ENCODE results near the gene THG1L. TPM values are rescaled to one million over a fixed set of nuclear protein-coding genes. Genes with fewer than 3 reads are reported as not detected.

The THG1L gene
- total RNA-seq, 5 donors from 2014 or later (not counting 1 experiment from before 2014, with no cell fraction given), result 8.9 to 10.9 (median 9.4) TPM

DNA sequence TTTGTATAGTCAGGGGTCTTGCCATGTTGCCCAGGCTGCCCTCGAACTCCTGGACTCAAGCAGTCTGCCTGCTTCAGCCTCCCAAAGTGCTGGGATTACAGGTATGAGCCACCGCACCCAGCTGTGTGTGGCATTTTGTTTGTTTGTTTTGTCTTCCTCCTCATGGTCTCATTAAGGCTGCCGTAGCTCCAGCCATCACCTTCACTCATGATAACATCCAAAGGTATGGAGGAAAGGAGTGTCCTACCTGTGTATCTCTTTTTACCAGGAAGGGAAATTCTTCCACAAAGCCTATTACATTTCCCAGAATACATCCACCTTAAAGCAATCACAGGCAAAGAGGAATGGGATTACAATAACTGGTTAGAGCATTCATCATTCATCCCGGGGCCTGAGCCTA lies 39.4 kb downstream of the THG1L start:
- no peaks in the 10 kb centered on the region for H3K4me1 ChIP-seq (ENCODE audit: control insufficient read depth in 1 of 2, extremely low read depth in 1 of 2, insufficient read depth in 2 of 2, low read length in 2 of 2)
- no peak for ATAC-seq (replicated peaks in 1 of 4)
- Mint-ChIP-seq H3K4me3 (no peak overlapping the region), H3K27me3 (peaks cover 0 to 3% of the 10 kb centered on the region in 2 donors), H3K9me3 (peaks cover 0 to 3% (median 1%) of the 10 kb centered on the region in 3 donors), H3K4me1 (peaks cover 0 to 2% (median 0%) of the 10 kb centered on the region in 3 donors), H3K27ac (no peak overlapping the region), H3K36me3 (no peaks in the 10 kb centered on the region)
- peaks cover 0 to 9% of the 10 kb centered on the region in 2 experiments for H3K27me3 ChIP-seq (replicated peaks in 1 of 2; ENCODE audit: control insufficient read depth in 2 of 2, extremely low read depth in 1 of 2, insufficient read depth in 2 of 2, low read length in 1 of 2)
- H3K4me3 ChIP-seq (ENCODE audit: control insufficient read depth in 1 of 2, extremely low read depth in 1 of 2, low read length in 1 of 2), result no peak overlapping the region
- no peak overlapping the region for H3K27ac ChIP-seq (ENCODE audit: low read length)
- CTCF ChIA-PET, result no interaction called here
- no peaks in the 10 kb centered on the region for H3K9me3 ChIP-seq
- no peak for DNase-seq
- no peaks in the 10 kb centered on the region for H3K36me3 ChIP-seq (ENCODE audit: control insufficient read depth in 2 of 2, extremely low read depth in 1 of 2, insufficient read depth in 1 of 2, low read length in 1 of 2)
- WGBS (ENCODE audit: insufficient coverage), result no CpG with 5 or more reads among the region's 4 CpGs
- POLR2A ChIA-PET, result no interaction called here

DNA sequence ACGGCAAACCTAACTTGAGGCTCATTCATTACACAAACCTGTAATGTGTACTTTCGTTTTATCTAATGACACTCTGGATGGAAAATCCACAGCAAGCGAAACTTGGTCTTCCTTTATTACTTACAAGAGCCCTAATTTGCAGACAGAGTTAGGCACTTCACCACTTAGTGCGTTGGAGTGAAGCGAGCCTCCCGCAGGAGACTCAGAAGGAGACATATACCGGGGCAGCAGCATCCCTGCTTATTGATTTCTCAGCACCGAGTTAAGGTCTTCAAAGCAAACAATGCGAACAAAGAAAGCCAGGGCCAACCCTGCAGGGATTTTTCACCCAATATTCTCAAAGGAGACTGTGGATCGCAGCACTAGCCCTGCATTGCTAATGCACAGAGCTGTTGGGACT lies 40.9 kb downstream of the THG1L start:
- ChIA-PET POLR2A (no interaction called here), CTCF (interaction anchor here in 1 of 2 donors (0.6 kb wide), 1 partner anchor 10 kb away, joined by 3 read pairs; no protein-coding TSS in a partner anchor)
- no peaks in the 10 kb centered on the region for H3K36me3 ChIP-seq (ENCODE audit: control insufficient read depth in 2 of 2, extremely low read depth in 1 of 2, insufficient read depth in 1 of 2, low read length in 1 of 2)
- Mint-ChIP-seq H3K27ac (no peak overlapping the region), H3K36me3 (no peaks in the 10 kb centered on the region), H3K9me3 (peaks cover 0 to 3% (median 1%) of the 10 kb centered on the region in 3 donors), H3K27me3 (peaks cover 0 to 3% of the 10 kb centered on the region in 2 donors), H3K4me1 (peaks cover 0 to 2% (median 0%) of the 10 kb centered on the region in 3 donors), H3K4me3 (no peak overlapping the region)
- H3K9me3 ChIP-seq, result no peaks in the 10 kb centered on the region
- H3K4me1 ChIP-seq (ENCODE audit: control insufficient read depth in 1 of 2, extremely low read depth in 1 of 2, insufficient read depth in 2 of 2, low read length in 2 of 2), result no peaks in the 10 kb centered on the region
- no peak overlapping the region for H3K27ac ChIP-seq (ENCODE audit: low read length)
- H3K27me3 ChIP-seq (replicated peaks in 1 of 2; ENCODE audit: control insufficient read depth in 2 of 2, extremely low read depth in 1 of 2, insufficient read depth in 2 of 2, low read length in 1 of 2), result peaks cover 0 to 9% of the 10 kb centered on the region in 2 experiments
- ATAC-seq (replicated peaks in 1 of 4) (no peak), DNase-seq (no peak)
- no peak overlapping the region for H3K4me3 ChIP-seq (ENCODE audit: control insufficient read depth in 1 of 2, extremely low read depth in 1 of 2, low read length in 1 of 2)
- WGBS (ENCODE audit: insufficient coverage), result 53% methylated on average over 9 of the region's 10 CpGs

DNA sequence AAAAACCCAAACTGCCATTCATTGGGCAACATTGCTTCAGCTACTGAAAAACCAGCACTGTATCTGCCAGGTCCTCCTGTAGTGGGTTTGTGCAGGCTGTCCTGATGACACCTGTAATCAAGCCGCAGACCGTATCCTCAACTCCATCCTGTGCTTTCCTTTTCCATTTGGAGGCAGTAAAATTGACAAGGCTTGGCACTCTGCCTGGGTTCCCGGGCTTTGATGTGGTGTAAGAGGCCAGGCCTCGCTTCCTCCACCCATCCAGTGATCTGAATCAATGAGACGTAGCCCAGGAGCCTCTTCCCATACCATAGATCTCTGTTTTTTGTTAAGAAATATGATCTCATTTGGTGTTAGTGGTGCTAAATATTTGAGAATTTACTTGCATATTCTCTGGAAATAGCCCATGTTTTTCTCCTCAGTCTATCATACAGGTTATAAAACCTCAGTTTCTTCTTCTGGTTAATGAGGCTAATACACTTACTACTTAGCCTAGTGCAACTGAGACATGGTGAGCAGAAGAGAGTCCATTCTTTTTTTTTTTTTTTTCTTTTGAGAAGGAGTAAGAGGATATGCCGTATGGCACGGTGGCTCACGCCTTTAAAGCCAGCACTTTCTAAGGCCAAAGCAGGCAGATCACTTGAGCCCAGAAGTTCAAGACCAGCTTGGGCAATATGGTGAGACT lies 47.0 kb downstream of the THG1L start:
- H3K27ac ChIP-seq (ENCODE audit: low read length), result no peak overlapping the region
- Mint-ChIP-seq H3K27ac (no peak overlapping the region), H3K4me3 (no peak overlapping the region), H3K36me3 (peaks cover 5% of the 10 kb centered on the region), H3K9me3 (no peaks in the 10 kb centered on the region), H3K4me1 (peaks cover 0 to 5% (median 3%) of the 10 kb centered on the region in 3 donors), H3K27me3 (peaks cover 0 to 1% of the 10 kb centered on the region in 2 donors)
- ChIA-PET POLR2A (no interaction called here), CTCF (no interaction called here)
- ATAC-seq (replicated peaks in 1 of 4), result no peak
- H3K27me3 ChIP-seq (replicated peaks in 1 of 2; ENCODE audit: control insufficient read depth in 2 of 2, extremely low read depth in 1 of 2, insufficient read depth in 2 of 2, low read length in 1 of 2), result no peaks in the 10 kb centered on the region
- H3K4me1 ChIP-seq (ENCODE audit: control insufficient read depth in 1 of 2, extremely low read depth in 1 of 2, insufficient read depth in 2 of 2, low read length in 2 of 2), result no peaks in the 10 kb centered on the region
- WGBS (ENCODE audit: insufficient coverage), result 80% methylated on average over 1 of the region's 8 CpGs
- H3K36me3 ChIP-seq (ENCODE audit: control insufficient read depth in 2 of 2, extremely low read depth in 1 of 2, insufficient read depth in 1 of 2, low read length in 1 of 2), result no peaks in the 10 kb centered on the region
- DNase-seq, result no peak
- H3K4me3 ChIP-seq (ENCODE audit: control insufficient read depth in 1 of 2, extremely low read depth in 1 of 2, low read length in 1 of 2), result no peak overlapping the region
- H3K9me3 ChIP-seq, result no peaks in the 10 kb centered on the region

DNA sequence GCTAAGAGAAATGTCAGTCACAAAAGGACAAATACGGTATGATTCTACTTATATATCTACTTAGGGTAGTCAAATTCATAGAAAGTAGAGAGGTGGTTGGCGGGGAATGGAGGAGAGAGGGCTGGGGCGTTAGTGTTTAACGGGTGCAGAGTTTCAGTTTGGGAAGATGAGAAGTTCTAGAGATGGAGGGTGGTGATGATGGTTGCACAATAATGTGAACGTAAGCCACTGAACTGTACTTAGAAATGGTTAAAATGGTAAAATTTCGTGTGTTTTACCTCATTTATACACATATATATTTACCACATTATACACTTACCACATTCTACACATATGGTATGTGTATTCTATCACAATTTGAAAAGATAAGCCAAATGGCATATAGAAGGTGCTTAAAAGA lies 48.0 kb downstream of the THG1L start:
- POLR2A ChIA-PET, result no interaction called here
- 93% methylated on average over 2 of the region's 6 CpGs for WGBS (ENCODE audit: insufficient coverage)
- no peak for DNase-seq
- H3K4me3 ChIP-seq (ENCODE audit: control insufficient read depth in 1 of 2, extremely low read depth in 1 of 2, low read length in 1 of 2), result no peak overlapping the region
- ATAC-seq (replicated peaks in 1 of 4), result no peak
- Mint-ChIP-seq H3K4me3 (no peak overlapping the region), H3K4me1 (peaks cover 0 to 5% (median 3%) of the 10 kb centered on the region in 3 donors), H3K27me3 (no peaks in the 10 kb centered on the region), H3K36me3 (peaks cover 5% of the 10 kb centered on the region), H3K9me3 (no peaks in the 10 kb centered on the region), H3K27ac (no peak overlapping the region)
- H3K9me3 ChIP-seq, result no peaks in the 10 kb centered on the region
- H3K36me3 ChIP-seq (ENCODE audit: control insufficient read depth in 2 of 2, extremely low read depth in 1 of 2, insufficient read depth in 1 of 2, low read length in 1 of 2), result no peaks in the 10 kb centered on the region
- H3K27ac ChIP-seq (ENCODE audit: low read length), result no peak overlapping the region
- H3K4me1 ChIP-seq (ENCODE audit: control insufficient read depth in 1 of 2, extremely low read depth in 1 of 2, insufficient read depth in 2 of 2, low read length in 2 of 2), result no peaks in the 10 kb centered on the region
- CTCF ChIA-PET, result no interaction called here
- no peaks in the 10 kb centered on the region for H3K27me3 ChIP-seq (replicated peaks in 1 of 2; ENCODE audit: control insufficient read depth in 2 of 2, extremely low read depth in 1 of 2, insufficient read depth in 2 of 2, low read length in 1 of 2)

DNA sequence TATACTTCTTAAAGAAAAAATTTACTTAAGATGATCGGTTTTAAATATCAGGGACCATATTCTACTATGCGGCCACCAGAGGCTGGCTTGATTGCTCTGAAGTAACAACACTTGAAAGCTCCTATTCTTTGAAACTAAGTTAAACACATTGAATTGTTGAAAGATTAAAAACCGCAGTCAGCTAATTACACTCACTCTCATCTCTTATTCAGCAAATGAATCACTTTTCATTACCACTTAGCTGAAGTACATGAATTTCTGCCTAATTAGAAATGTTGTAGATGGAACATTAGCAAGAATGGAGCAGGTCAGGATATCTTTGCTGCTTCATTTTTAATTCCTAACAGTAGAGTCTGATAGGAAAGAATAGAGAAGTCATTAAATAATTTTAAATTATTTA lies 54.6 kb downstream of the THG1L start:
- H3K4me3 Mint-ChIP-seq, result no peak overlapping the region
- WGBS (ENCODE audit: insufficient coverage), result no CpG with 5 or more reads among the region's 3 CpGs
- no peak overlapping the region for H3K4me3 ChIP-seq (ENCODE audit: control insufficient read depth in 1 of 2, extremely low read depth in 1 of 2, low read length in 1 of 2)
- no peak overlapping the region for H3K27ac ChIP-seq (ENCODE audit: low read length)
- H3K4me1 Mint-ChIP-seq, result no peaks in the 10 kb centered on the region
- DNase-seq (no peak), ATAC-seq (replicated peaks in 1 of 4) (no peak)
- POLR2A ChIA-PET, result interaction anchor here in 1 of 2 donors (0.5 kb wide), 1 partner anchor 630 kb away, joined by 3 read pairs; no protein-coding TSS in a partner anchor
- H3K9me3 ChIP-seq, result no peaks in the 10 kb centered on the region
- no peak overlapping the region for H3K27ac Mint-ChIP-seq
- CTCF ChIA-PET, result interaction anchor here in 1 of 2 donors (0.6 kb wide), 1 partner anchor 913 kb away, joined by 3 read pairs; no protein-coding TSS in a partner anchor
- peaks cover under 1 to 27% of the 10 kb centered on the region in 2 donors for H3K36me3 ChIP-seq (ENCODE audit: control insufficient read depth in 2 of 2, extremely low read depth in 1 of 2, insufficient read depth in 1 of 2, low read length in 1 of 2)
- no peaks in the 10 kb centered on the region for H3K4me1 ChIP-seq (ENCODE audit: control insufficient read depth in 1 of 2, extremely low read depth in 1 of 2, insufficient read depth in 2 of 2, low read length in 2 of 2)
- peaks cover 32% of the 10 kb centered on the region for H3K36me3 Mint-ChIP-seq
- H3K27me3 Mint-ChIP-seq, result no peaks in the 10 kb centered on the region
- no peaks in the 10 kb centered on the region for H3K9me3 Mint-ChIP-seq
- no peaks in the 10 kb centered on the region for H3K27me3 ChIP-seq (replicated peaks in 1 of 2; ENCODE audit: control insufficient read depth in 2 of 2, extremely low read depth in 1 of 2, insufficient read depth in 2 of 2, low read length in 1 of 2)

Other genes starting within 250 kb of the THG1L start
- gene ADAM19, start 155.6 kb upstream of the THG1L start, total RNA-seq, result 10 to 100 TPM; 30.7 to 64.1 (median 41.8) TPM
- under 1 TPM in 3 of 5 donors, not detected in 2; 0.10 to 0.44 (median 0.13) TPM for gene SOX30, start 79.0 kb upstream of the THG1L start, total RNA-seq
- gene C5orf52, start 59.9 kb upstream of the THG1L start, total RNA-seq, result not detected
- gene LSM11, start 12.3 kb downstream of the THG1L start, total RNA-seq, result 1 to 10 TPM; 1.7 to 4.2 (median 3.9) TPM
- gene CLINT1, start 127.7 kb downstream of the THG1L start, total RNA-seq, result 10 to 100 TPM; 61.1 to 78.6 (median 63.6) TPM

All from T-cell (primary cell).